GM21723 (cell line): Measurements from ENCODE around the gene GNMT.
A peak's percentile ranks its signal among the peaks of the same experiment; 100 is the strongest.

Experiments used
- ATAC-seq: cut with Tn5 transposase; IDR thresholded peaks from one replicate; pipeline ENCODE4 v1.9.1; 2021; ENCODE audit warnings: mild to moderate bottlenecking, moderate library complexity; ENCODE audit not compliant: unreplicated experiment

GNMT gene

DNA sequence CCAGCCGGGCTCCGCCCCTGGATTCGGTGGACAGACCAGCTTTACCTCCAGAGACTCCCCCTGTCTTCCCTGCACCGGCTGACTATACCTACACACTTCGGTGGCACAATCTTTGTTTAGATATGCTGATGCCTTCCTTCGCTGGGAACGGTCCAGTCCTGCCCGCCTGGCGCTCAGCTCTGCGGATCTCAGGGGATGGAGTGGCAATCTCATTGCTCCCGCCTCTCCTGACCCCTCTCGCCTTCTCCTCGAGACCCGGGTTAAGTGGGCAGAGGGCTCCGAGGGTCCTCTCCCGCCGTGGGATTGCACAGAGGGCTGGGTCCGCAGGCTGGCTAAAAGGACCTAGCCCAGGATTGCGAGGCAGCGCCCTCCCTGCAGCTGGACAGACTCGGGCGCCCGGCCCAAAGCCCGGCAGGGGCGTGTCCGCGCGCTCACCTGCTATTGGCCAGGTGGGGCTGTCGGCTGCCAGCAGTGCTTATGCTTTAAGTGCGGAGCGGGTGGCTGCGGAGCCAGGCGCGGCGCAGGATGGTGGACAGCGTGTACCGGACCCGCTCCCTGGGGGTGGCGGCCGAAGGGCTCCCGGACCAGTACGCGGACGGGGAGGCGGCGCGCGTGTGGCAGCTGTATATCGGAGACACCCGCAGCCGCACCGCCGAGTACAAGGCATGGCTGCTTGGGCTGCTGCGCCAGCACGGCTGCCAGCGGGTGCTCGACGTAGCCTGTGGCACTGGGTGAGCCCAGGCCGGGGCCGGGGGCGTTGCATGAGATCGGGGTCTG, at the start of gene GNMT:
Gene GNMT, plus strand, starts transcription at position 512 of the 777 bp plus-strand sequence. Its CDS starts 14 bp downstream, at position 526.
- ATAC-seq = no peak

DNA sequence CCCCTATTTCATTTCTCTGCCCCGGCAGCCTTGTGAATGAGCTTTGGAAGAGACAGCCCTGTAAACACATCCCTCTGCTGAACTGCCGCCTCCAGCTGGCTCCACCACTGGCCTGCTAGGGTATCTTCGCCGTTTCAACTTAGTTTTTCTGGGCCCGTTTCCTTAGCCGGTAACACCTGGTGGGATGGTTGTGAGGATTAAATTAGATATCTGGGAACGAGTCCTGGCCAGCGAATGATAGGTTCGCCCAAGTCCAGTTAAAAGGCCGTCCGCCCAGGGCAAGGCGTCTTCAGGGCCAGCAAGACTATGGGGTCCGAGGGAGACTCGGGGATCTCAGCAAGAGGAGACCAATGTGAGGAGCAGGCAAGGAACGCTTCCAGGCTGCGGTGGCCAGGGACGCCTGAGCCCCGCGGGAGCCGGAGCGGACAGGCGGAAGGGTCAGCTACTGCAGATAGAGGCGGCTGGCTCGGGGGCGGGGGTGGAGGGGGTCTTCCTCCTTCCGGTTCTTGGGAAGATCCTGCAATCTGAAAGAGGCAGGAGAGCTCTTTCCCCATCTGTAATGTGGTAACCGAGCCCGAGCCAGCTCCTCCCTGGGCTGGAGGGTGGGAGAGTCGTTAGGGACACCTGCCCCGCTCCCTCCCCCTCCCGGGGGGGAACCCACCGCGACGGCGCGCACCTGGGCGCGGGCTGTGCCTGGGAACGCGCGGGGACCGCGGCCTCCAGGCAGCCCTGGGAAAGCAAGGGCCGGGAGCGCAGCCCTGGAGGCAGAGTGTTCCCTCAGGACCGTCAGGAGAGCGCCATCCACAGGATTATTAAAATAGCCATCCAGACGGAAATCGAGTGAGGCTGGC, 49.2 kb upstream of the GNMT start:
- no peak for ATAC-seq

DNA sequence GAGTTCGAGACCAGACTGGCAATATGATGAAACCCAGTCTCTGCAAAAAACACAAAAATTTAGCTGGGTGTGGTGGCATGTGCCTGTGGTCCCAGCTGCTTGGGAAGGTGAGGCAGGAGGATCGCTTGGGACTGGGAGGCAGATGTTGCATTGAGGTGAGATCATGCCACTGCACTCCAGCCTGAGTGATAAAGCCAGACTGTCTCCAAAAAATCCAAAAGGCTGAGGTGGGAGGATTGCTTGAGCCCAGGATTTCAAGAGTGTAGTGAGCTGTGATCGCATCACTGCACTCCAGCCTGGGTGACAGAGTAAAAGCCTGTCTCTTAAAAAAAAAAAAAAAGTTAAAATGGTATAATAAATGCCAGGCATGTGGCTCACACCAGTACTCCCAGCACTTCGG, 46.0 kb upstream of the GNMT start:
- no peak for ATAC-seq

DNA sequence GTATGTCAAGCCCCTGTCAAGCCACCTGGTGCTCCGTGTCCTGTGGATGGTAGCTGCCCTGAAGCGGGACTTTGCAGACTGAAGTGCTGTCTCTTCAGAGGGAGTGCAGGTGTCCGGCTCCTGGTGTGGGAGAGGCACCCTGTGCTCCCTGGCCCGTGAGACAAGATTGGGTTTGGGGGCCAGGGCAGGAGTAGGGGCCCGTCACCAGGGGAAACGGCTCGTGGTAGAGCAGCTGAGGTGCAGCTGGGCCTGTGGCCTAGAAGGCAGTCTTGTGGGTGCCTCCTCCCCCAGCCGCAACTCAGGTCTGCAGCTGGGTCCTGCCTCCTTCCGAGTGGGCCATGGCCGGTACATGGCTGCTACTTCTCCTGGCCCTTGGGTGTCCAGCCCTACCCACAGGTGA, 44.8 kb upstream of the GNMT start, which contains the start of gene PTCRA:
Gene PTCRA, plus strand, starts transcription at position 322 of the 400 bp plus-strand sequence. Its CDS starts 17 bp downstream, at position 339.
- ATAC-seq = no peak

DNA sequence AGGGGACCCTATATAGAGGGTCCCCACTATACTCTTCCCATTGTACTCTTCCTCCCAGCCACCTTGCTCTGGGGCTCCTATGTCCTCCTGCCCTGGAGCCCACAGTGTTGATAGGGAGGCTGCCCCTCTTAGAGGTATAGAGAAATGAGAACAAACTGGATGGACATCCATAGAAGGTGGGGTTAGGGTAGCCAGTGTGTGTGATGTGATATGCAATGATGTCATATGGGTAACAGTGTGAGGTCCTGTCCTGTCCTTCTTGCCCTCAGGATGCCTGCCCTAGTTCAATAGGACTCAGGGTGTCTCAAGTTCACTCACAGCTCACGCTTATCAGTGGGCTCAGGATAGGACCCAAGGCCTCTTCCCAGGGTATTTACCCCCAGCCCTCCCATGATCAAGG, 44.3 kb upstream of the GNMT start:
- ATAC-seq = no peak

DNA sequence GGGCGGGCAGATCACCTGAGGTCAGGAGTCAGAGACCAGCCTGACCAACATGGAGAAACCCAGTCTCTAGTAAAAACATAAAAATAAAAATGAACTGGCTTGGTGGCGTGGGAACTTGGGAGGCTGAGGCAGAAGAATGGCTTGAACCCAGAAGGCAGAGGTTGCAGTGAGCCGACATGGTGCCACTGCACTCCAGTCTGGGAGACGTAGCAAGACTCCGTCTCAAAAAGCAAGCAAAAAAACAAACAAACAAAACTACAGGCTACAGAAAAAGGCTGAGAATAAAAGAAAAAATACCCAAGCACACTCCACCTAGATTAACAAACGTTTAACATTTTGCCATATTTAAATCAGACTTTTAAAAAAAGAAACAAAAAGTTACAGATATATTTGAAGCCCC, 38.8 kb upstream of the GNMT start:
- no peak for ATAC-seq

DNA sequence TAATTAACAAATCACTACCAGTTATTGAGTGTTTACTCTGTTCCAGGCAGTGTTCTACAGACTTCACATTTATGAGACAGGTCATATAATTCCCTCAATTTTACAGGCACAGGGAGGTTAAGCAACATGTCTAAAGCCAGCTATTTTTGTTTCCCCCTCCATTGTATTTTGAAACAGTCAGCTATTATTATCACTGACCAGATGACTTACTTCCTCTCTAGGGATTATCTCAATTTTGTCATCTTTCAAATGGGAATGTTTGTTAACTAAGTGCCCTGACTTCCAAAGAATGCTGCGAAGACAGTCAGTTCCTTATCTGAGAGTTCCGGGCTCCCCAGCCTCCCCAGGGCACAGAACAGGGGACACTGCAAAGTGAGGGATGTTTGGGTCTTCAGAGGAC, 36.9 kb upstream of the GNMT start:
- ATAC-seq = no peak

DNA sequence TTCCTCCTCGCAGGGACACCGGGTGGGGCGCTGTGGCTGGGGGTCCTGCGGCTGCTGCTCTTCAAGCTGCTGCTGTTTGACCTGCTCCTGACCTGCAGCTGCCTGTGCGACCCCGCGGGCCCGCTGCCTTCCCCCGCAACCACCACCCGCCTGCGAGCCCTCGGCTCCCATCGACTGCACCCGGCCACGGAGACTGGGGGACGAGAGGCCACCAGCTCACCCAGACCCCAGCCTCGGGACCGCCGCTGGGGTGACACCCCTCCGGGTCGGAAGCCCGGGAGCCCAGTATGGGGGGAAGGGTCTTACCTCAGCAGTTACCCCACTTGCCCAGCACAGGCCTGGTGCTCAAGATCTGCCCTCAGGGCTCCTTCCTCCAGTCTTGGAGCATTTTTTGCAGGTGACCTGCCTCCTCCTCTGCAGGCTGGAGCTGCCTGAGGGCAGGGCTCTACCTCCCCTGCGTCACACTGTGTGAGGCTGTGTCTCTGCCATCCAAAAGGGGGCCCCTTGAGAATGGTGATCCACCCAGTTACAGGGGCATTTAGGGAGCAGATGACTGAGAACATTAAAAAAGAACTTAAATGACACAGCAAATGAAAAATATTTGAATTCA, 35.2 kb upstream of the GNMT start:
- ATAC-seq = no peak

DNA sequence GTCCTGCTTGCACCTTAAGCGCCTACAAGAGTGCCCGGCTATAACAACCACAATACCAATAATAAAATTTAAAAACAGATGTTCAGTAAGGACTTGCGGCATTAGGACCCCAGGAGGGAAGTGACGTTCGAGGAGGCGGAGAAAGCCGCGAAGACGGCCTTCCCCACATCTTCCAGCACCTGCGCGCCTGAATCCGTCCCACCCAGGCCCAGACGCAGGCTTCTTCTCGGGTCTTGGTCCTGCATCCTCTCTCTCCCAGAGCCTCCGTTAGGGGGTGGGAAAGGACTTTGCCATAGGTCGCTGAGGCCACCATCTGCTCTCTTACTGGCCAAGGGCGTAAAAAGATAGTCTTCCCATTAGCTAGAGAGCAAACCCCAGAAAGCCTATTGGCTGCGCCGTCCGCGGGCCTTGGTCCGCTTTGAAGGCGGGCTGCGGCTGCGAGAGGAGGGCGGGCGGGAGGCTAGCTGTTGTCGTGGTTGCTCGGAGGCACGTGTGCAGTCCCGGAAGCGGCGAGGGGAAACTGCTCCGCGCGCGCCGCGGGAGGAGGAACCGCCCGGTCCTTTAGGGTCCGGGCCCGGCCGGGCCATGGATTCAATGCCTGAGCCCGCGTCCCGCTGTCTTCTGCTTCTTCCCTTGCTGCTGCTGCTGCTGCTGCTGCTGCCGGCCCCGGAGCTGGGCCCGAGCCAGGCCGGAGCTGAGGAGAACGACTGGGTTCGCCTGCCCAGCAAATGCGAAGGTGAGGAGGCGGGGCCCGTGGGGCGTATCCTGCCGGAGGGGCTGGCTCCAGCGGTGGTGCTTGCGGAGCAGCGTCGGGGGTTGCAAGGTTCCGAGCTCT, 31.4 kb upstream of the GNMT start, which contains the start of gene CNPY3:
Gene CNPY3, plus strand, starts transcription at position 495 of the 835 bp plus-strand sequence. Its CDS starts 91 bp downstream, at position 586.
- ATAC-seq = peak; percentile 82

DNA sequence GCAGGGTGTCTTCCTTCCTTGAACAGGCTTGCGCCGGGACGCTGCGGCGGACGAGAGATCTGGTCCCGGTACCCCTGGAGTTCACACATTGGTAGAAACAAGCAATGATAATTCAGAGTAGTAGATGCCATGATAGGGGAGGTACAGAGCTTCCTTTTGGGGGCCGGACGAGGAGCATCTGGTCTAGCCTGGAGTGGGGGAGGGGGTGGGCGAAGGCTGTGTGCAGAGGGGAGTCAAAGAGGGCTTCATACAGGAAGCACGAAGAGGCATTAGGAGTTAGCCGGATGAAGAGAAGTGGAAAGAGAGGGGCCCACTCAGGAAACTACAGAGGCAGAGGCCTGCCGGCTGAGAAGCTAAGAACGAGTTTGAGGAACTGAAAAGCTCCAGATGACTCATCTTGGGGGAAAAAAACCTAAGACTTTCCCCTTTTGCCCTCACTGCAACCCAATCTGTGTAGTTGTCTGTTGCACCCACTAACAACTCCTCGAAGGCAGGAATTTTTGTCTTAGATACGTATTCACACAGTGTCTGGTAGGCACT, 30.7 kb upstream of the GNMT start:
- peak; percentile 48 for ATAC-seq

DNA sequence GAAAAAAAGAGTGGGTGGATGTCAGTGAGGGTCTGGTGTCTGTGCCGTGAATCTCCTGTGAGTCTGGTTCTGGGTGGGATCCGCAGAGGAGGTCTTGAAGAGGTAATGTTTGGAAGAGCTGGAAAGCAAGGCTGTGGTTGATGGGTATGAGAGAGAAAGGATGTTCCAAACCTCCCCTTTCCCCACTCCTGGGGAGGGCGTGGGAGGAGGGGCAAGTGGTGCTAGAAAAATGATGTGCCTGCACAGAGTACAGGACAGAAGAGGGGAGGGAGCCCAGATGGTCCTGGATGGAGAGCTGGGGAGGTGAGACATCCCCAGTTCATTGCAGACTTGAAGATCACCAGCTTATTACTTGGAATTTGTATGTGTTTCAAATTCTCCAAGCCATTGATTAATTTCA, 28.1 kb upstream of the GNMT start:
- ATAC-seq = no peak

DNA sequence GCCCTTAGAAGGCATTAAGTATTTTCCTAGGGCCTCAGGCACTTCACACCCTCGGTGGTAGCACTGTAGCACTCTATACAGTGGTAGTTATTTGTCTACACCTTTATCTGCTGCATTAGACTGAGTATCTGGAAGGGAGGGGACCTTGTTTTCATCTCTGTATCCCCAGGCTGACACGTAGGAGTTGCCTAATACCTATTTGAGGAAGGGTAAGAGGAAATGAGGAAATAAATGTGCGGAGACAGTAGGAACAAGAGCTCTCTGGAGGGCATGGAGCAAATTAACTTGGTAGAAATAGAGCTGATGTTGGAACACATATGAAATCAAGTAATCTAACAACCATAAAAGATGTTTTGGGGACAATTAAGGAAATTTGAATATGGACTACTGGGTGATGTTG, 27.3 kb upstream of the GNMT start:
- ATAC-seq = no peak

DNA sequence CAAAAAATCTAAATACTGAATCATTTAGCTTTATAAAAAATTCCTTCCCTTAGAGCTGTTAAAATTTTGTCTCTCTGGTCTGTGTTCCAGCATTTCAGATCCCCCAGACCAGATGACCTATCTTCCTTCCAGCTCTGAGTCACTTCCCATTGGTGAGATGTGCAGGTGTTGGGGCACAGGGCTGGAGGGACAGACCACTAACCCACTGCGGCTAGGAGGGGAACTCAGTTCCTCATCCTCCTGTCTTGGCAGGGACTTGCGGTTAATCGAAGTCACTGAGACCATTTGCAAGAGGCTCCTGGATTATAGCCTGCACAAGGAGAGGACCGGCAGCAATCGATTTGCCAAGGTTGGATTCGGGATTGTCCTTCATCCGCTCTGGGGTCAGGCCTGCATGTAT, 25.2 kb upstream of the GNMT start:
- ATAC-seq = no peak

DNA sequence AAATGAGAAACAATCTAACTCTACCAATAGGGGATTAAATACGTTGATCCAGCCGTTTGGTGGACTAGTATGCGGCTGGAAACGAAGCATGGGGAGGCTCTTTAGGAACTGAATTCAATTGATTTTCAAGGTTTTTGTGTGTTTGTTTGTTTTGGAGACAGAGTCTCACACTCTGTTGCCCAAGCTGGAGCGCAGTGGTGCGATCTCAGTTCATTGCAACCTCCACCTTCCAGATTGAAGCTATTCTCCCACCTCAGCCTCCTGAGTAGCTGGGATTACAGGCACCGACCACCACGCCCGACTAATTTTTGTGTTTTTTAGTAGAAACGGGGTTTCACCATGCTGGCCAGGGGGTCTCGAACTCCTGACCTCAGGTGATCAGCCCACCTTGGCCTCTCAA, 24.2 kb upstream of the GNMT start:
- no peak for ATAC-seq

DNA sequence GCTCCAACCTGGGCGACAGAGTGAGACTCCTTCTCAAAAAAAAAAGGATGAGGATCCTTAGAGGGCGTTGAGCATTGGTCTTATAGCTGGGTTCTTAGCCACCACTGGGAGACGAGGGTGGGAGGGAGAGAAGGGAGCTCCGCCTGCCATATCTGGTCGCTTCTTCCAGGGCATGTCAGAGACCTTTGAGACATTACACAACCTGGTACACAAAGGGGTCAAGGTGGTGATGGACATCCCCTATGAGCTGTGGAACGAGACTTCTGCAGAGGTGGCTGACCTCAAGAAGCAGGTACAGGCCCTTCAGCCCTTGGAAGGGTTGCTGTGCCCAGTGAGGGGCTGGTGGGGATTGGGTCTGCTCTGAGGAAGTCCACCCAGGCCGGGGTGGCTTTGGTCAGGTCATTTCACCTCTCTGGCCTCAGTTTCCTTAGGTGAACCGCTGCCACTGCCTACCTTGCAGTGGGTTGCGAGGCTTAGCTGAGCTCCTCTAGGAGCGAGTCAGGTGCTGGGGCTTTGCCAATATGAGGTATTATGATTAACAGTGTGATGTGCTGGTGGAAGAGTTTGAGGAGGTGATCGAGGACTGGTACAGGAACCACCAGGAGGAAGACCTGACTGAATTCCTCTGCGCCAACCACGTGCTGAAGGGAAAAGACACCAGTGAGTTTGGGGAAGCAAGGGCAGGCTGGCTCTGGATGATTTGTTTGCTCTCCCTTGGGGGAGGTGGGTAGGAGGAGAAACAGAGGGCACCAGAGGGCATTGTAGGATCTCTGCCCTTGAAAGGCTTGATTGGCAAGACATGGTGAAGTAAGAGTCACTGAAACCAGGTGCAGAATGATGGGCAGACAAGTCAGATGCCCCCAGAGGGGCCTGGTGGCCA, 22.8 kb upstream of the GNMT start:
- no peak for ATAC-seq

DNA sequence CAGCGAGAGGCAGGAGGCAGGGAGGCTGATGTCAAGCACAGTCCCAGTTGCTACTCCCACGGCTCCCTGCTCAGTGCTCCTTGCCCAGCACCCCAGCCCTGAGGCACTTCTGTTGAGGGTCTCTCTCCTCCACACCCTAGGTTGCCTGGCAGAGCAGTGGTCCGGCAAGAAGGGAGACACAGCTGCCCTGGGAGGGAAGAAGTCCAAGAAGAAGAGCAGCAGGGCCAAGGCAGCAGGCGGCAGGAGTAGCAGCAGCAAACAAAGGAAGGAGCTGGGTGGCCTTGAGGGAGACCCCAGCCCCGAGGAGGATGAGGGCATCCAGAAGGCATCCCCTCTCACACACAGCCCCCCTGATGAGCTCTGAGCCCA, 22.1 kb upstream of the GNMT start:
- ATAC-seq = no peak

DNA sequence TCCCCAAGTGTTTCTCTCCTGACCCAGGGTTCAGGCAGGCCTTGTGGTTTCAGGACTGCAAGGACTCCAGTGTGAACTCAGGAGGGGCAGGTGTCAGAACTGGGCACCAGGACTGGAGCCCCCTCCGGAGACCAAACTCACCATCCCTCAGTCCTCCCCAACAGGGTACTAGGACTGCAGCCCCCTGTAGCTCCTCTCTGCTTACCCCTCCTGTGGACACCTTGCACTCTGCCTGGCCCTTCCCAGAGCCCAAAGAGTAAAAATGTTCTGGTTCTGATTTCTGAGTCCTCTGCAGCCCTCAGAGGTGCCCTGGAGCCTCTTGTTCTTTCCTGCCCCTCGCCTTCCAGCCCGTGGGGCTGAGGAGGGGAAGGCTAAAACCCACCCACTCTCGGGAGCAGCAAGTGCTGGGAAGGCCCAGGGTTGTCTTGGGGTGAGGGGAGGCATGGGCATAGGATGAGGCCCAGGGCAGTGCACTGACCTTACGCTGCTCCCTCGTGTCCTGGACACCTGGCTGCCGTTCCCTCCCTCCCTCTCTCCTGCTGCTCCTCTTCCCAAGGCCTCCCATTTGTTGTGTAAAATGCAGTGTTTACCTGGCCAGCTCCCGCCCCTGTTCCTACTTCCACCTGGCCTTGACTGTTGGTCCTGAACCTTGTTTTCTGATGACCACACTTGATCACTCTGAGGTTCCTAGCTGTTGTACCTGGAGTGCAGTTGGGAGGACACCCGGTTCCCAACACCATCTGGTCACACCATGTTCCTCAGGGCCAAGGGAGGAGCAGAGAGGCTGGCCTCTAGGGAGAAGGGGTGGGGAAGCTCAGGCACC, 21.4 kb upstream of the GNMT start:
- no peak for ATAC-seq

DNA sequence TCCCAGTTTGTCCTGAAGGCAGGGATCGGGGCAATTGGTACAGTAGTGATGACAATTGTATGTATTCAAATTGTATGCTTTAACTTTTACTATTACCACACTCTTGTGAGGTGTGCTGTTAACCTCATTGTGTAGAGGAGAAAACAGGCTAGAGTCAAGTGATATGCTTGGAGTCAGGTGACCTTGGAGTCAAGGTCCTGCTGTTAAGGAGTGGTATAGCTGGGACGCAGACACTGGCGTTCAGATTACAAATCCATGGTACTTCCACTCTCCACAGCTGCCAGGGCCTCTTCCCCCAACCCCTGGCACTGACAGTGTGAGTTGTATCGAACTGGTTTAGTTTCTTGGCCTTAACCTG, 20.8 kb upstream of the GNMT start:
- no peak for ATAC-seq
